ENCODE measurements around the gene GNAS. TPM values are rescaled to one million over a fixed set of nuclear protein-coding genes. Genes with fewer than 3 reads are reported as not detected.

GNAS gene
- total RNA-seq, 4 donors from 2014 or later: 679 to 875 (median 782) TPM

DNA sequence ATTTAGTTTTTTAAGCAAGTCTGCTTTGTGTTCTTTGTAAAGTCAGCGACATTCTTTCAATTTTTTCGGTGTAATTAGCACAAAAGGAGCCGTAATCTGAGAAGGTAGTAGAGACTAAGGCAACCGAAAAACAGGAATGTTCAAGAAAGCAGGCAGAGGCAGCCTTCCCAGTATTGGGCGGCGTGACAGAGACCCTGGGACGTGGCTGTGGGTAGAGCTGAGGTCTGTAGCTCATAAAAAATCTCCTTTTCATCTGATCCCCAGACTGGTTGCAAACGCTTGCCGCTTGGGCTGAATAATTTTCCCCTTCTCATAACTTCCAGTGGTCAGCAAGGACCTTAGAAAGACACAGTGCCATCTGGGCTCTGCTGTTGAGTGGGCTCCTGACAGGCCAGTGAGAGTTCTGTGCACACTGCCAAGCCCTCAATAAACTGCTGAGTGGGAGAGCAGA lies 30.8 kb downstream of the GNAS start:
- H3K27ac ChIP-seq (replicated peaks in 1 of 4): no peak overlapping the region
- intact Hi-C loops (cut with DNase I): no loop called here
- H3K27me3 ChIP-seq: no peaks in the 10 kb centered on the region
- H3K4me1 ChIP-seq: peaks cover 0 to 7% (median 5%) of the 10 kb centered on the region in 4 donors
- 83% methylated on average over 9 of the region's 9 CpGs for WGBS
- no peaks in the 10 kb centered on the region for H3K9me3 ChIP-seq
- no peak for DNase-seq (ENCODE audit: extremely low spot score)
- TF ChIP-seq CTCF (IDR thresholded peaks at IDR 0.05): no peak
- TF ChIP-seq EP300 (IDR thresholded peaks at IDR 0.05): no peak
- TF ChIP-seq POLR2A (IDR thresholded peaks at IDR 0.05; ENCODE audit: low read depth): no peak
- TF ChIP-seq POLR2AphosphoS5 (IDR thresholded peaks at IDR 0.05): no peak
- H3K36me3 ChIP-seq: no peaks in the 10 kb centered on the region
- no peak overlapping the region for H3K4me3 ChIP-seq

- Histone ChIP-seq H3K9me3 (no peaks in the 10 kb centered on the region), H3K4me3 (no peak overlapping the region), H3K4me1 (peaks cover 0 to 10% (median 6%) of the 10 kb centered on the region in 4 donors), H3K27me3 (no peaks in the 10 kb centered on the region), H3K36me3 (no peaks in the 10 kb centered on the region), H3K27ac (replicated peaks in 1 of 4) (no peak overlapping the region)
- WGBS: 71% methylated on average over 3 of the region's 3 CpGs
- DNase-seq (ENCODE audit: extremely low spot score): no peak
- no peak for TF ChIP-seq POLR2AphosphoS5 (IDR thresholded peaks at IDR 0.05)
- TF ChIP-seq CTCF (IDR thresholded peaks at IDR 0.05): no peak
- TF ChIP-seq EP300 (IDR thresholded peaks at IDR 0.05): no peak
- TF ChIP-seq POLR2A (IDR thresholded peaks at IDR 0.05; ENCODE audit: low read depth): no peak
- intact Hi-C loops (cut with DNase I): loop anchor here (5.0 kb wide), 1 partner anchor 157 kb away; the partner anchor contains the start of gene PRELID3B
Observed at GRCh38 chr20:58884966-58885365, 32.5 kb downstream of the GNAS start.

DNA sequence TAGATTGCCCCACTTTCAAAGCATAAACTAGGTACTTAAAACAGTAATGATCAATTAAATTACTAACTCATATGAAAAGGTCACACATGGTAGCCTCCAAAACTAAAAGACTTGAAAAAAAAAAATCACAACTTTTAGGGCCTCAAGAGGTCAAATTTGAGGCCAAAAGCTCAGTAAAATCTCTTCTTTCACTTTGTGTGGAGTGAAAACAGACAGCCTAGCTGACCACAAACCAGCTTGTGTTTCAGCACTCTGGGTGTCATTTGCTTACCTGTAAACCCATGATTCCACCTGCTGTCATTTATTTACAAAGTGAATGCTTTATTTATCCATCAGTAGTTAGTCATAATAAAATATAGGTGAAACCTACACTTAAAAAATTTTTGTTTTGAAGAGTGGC lies 34.0 kb downstream of the GNAS start:
- H3K36me3 ChIP-seq: no peaks in the 10 kb centered on the region
- no peaks in the 10 kb centered on the region for H3K9me3 ChIP-seq
- H3K27me3 ChIP-seq: no peaks in the 10 kb centered on the region
- DNase-seq (ENCODE audit: extremely low spot score): no peak
- TF ChIP-seq POLR2AphosphoS5 (IDR thresholded peaks at IDR 0.05) (no peak), POLR2A (IDR thresholded peaks at IDR 0.05; ENCODE audit: low read depth) (no peak), CTCF (IDR thresholded peaks at IDR 0.05) (no peak), EP300 (IDR thresholded peaks at IDR 0.05) (no peak)
- peaks cover 0 to 17% (median 11%) of the 10 kb centered on the region in 4 donors for H3K4me1 ChIP-seq
- H3K4me3 ChIP-seq: no peak overlapping the region
- H3K27ac ChIP-seq (replicated peaks in 1 of 4): no peak overlapping the region
- intact Hi-C loops (cut with DNase I): loop anchor here (5.0 kb wide), 1 partner anchor 156 kb away; the partner anchor contains the start of gene PRELID3B

GRCh38 chr20:58888103-58888502 lies 35.6 kb downstream of the GNAS start:
- 83% methylated on average over 5 of the region's 12 CpGs for WGBS
- peak overlapping the region; percentile 99 to 100 (median 99) for H3K27ac ChIP-seq (replicated peaks in 1 of 4)

More at GRCh38 chr20:58888103-58888502, 35.6 kb downstream of the GNAS start:
- no peaks in the 10 kb centered on the region for H3K36me3 ChIP-seq
- peak overlapping the region; percentile 88 to 95 (median 93) for H3K4me3 ChIP-seq
- H3K9me3 ChIP-seq: no peaks in the 10 kb centered on the region
- H3K4me1 ChIP-seq: peaks cover 3 to 20% (median 15%) of the 10 kb centered on the region in 4 donors
- intact Hi-C loops (cut with DNase I): loop anchor here (5.0 kb wide), 1 partner anchor 154 kb away; the partner anchor contains the start of gene PRELID3B
- DNase-seq (ENCODE audit: extremely low spot score): no peak
- TF ChIP-seq CTCF (IDR thresholded peaks at IDR 0.05) (no peak), EP300 (IDR thresholded peaks at IDR 0.05) (no peak), POLR2A (IDR thresholded peaks at IDR 0.05; ENCODE audit: low read depth) (no peak), POLR2AphosphoS5 (IDR thresholded peaks at IDR 0.05) (no peak)
- no peaks in the 10 kb centered on the region for H3K27me3 ChIP-seq
